GM18907 (cell line): ENCODE results near the gene PFKFB1.

ENCODE experiments used
- ATAC-seq: cut with Tn5 transposase; IDR thresholded peaks from one replicate; pipeline ENCODE4 v1.9.1; 2021; ENCODE audit warnings: mild to moderate bottlenecking, moderate library complexity; ENCODE audit not compliant: unreplicated experiment

The PFKFB1 gene

GRCh38 chrX:54994099-54994498 is at the start of gene PFKFB1:
TSS of gene PFKFB1 (minus strand) at chrX:54994188. CDS start at chrX:54994007, 181 bp downstream.
- ATAC-seq, result no peak

- ATAC-seq, result no peak
Observed at GRCh38 chrX:55041514-55041913, 47.5 kb upstream of the PFKFB1 start.

GRCh38 chrX:55039471-55039870 is 45.5 kb upstream of the PFKFB1 start:
- ATAC-seq, result no peak

- no peak for ATAC-seq
Observed at GRCh38 chrX:55033429-55033828, 39.4 kb upstream of the PFKFB1 start.

- no peak for ATAC-seq
Observed at GRCh38 chrX:55030271-55031205, 36.5 kb upstream of the PFKFB1 start, which contains the start of gene ALAS2. TSS of gene ALAS2 (minus strand) at chrX:55030977. CDS start at chrX:55026000, 4,977 bp downstream.

GRCh38 chrX:55029291-55029690 is 35.3 kb upstream of the PFKFB1 start:
- ATAC-seq, result no peak

GRCh38 chrX:55028611-55029010 is 34.6 kb upstream of the PFKFB1 start:
- no peak for ATAC-seq

GRCh38 chrX:55028040-55028439 is 34.1 kb upstream of the PFKFB1 start:
- no peak for ATAC-seq

GRCh38 chrX:55026840-55027239 is 32.9 kb upstream of the PFKFB1 start:
- ATAC-seq, result no peak

GRCh38 chrX:55026143-55026542 is 32.2 kb upstream of the PFKFB1 start:
- ATAC-seq, result no peak

GRCh38 chrX:55014897-55015299 is 20.9 kb upstream of the PFKFB1 start:
- no peak for ATAC-seq

GRCh38 chrX:55011294-55011693 is 17.3 kb upstream of the PFKFB1 start:
- no peak for ATAC-seq

GRCh38 chrX:55008571-55009358 is 14.8 kb upstream of the PFKFB1 start:
- no peak for ATAC-seq

- no peak for ATAC-seq
Observed at GRCh38 chrX:55007656-55008055, 13.7 kb upstream of the PFKFB1 start.

GRCh38 chrX:55006827-55007621 is 13.0 kb upstream of the PFKFB1 start:
- no peak for ATAC-seq

- ATAC-seq, result no peak
Observed at GRCh38 chrX:55005256-55005655, 11.3 kb upstream of the PFKFB1 start.

- ATAC-seq, result no peak
Observed at GRCh38 chrX:55004231-55004630, 10.2 kb upstream of the PFKFB1 start.

- ATAC-seq, result peak; percentile 92
Observed at GRCh38 chrX:54999717-55000598, 6.0 kb upstream of the PFKFB1 start, which contains the start of gene APEX2. TSS of gene APEX2 (plus strand) at chrX:55000363. CDS start at chrX:55000423, 60 bp downstream.

GRCh38 chrX:54995621-54996020 is 1.6 kb upstream of the PFKFB1 start:
- no peak for ATAC-seq
